NCI-H460 (cell line): ENCODE measurements around the gene PID1. TPM values are rescaled to one million over a fixed set of nuclear protein-coding genes. Genes with fewer than 3 reads are reported as not detected.

Experiments
- DNase-seq: peaks from one replicate; pipeline ENCODE4 v3.0.0-alpha.2; 2016; ENCODE audit warnings: low read depth; ENCODE audit errors: extremely low read depth
- polyA plus RNA-seq: library from polyadenylated mRNA; depleted of rRNA; stranded (reverse); fragments of >200 nt; gene quantifications from 2 replicates; pipeline ENCODE4 v1.2.3, GENCODE V29; 2014; cell fraction: nucleus; rRNA removed
- total RNA-seq: library from RNA; depleted of rRNA; stranded (reverse); fragments of >200 nt; shearing (Covaris generic); gene quantifications from 2 replicates; pipeline ENCODE4 v1.2.3, GENCODE V29; 2014; rRNA removed

Gene PID1, protein sequence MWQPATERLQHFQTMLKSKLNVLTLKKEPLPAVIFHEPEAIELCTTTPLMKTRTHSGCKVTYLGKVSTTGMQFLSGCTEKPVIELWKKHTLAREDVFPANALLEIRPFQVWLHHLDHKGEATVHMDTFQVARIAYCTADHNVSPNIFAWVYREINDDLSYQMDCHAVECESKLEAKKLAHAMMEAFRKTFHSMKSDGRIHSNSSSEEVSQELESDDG
- 23.7 and 24.8 TPM in 2 replicates for total RNA-seq
- 8.7 and 9.9 TPM in 2 replicates for polyA plus RNA-seq

DNA sequence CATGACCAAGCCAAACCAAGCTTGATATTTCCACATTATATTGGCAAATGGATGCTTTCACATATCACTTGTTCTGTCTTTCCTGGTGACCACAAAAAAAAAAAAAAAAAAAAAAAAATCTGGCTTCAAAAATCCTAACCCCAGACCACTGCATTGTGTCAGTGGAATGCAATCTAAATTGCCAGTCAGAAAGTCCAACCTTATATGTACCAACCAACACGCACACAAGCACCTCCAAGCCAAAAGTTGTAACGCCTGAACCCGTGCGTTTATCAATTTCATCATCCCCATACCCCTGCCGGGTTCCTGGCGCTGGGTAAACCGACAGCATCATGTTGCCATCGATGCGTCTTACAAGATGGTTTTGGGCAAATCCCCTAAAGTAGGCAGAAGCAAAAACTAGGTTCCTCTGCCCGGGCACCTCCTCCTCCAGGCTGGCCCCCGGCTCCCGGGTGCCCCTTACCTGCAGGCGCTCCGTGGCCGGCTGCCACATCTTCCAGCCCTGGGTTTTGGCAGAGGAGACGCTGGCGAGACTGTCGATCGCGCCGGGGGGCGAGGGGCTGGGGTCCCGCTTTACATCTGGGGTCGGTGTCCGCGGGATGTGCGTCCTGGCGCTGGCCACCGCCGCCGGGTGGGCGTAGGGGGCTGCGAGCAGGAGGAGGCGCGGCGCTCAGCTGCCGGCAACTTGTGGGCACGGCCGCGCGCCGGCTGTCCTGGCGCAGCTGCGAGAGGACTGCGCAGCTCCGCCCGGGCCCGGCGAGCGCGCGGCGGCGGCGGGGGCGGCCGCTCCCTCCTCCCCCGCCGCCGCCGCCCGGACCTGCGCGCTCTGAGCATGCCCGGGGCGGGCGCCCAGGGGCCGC, at the start of gene PID1:
Gene PID1 (minus strand): TSS at position 737 of the 860 bp plus-strand sequence. CDS start 244 bp downstream, at position 493.
- DNase-seq: peak; percentile 38

DNA sequence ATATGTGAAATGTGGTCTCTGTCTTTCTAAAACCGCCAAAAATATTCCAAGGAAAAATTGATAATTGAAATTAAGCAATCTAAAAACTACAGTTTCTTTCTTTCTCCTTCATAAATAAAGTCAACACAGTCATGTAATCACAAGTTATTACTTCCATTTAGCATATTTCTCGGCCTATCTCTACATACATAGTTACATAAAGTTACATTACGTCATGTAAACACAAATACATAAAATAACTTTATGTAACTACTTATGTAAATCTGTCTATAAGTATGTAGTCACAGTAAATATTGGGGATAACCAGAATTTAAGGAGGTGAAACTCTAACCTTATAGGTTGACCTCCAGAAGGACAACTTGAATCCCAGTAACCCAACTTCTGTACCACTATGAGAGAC, 48.5 kb upstream of the PID1 start:
- DNase-seq: no peak

DNA sequence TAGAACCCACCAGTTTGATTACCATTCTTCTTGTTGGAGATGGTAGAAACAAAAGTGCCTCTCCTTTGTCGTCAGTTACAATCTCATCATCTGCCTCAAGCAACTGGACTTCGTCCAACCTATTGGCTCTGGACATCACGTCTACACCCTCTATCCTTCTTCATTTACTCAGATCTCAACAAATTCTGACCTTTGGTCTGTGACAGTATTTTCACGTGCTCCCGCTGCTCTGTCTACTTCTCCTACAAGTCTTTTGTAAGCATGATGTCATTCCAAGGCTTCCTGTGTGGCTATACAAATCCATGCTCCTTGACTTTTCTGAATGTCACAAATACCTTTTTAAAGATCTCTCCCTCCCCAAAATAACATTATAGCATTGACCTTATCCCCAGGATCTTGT, 43.0 kb upstream of the PID1 start:
- no peak for DNase-seq

DNA sequence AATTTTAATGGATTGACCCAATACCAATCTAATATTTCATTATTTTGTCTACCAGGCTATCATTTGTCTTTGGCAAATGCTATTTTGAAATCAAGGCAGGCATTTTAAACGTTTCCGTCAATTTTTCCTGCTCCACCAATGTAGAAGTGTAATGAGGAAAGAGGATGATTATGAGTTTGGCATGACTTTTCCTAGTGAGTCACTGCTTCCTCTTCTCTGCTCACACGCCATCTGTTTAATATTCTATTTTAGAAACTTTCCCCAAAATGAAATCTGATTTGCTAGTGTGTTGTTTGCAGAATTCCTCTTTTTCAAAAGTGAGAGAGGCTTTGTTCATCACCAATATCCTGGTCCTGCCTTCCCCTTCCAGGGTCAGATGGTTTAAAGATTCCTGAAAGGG, 42.5 kb upstream of the PID1 start:
- DNase-seq: no peak

DNA sequence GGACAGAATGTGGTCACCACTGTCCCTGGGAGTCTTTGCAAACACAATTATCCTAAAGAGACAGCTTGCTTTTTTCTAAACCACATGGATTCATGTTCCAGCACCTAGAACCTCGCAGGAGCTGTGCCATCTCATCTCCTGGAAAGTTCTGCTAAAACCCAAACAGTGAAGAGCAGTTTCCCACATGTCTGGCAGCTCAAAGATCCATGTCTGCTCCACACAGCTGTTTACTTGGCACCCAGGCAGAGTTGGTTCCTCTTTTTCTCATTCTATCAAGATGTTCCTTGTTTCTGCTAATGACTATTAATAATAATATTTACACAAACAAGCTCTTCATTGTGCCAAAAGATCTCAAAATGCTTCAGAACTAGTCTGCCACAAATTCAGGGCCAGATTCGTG, 30.1 kb upstream of the PID1 start:
- DNase-seq: no peak

DNA sequence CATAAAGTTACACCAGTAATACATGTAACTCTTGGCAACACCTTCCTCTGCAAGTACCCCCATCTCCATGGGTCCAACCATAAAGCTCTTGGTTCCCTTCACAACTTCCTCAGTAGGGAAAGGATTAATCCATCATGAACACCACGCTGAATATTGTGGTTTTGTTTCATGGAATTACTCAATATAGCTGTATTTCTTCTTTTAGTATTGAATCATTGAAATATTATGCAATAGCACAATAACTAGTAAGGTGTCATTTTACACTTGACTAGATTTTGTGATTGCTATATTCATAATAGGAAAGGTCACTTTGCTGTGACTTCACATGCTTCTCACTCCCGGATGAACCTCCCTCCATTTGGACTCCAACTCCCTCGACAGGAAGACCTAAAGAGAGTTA, 29.7 kb upstream of the PID1 start:
- DNase-seq: no peak

DNA sequence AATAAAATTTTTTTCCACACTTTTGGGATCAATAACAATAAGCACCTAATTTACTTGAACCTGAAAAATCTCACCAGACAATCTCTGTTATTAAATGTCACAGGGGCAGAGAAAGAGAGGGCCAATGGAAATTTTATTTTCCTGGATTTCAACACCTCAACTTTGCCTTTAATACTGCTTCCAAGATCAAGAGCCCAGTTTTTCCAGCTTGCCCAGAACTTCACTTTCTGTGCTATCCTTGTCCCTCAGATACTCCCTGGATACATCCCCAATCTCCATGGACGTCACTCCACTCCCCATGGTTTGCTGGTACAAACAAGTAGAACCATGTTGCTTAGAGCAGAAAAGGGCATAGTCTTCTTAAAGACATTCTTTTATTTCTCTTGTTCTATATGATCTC, 29.3 kb upstream of the PID1 start:
- no peak for DNase-seq

DNA sequence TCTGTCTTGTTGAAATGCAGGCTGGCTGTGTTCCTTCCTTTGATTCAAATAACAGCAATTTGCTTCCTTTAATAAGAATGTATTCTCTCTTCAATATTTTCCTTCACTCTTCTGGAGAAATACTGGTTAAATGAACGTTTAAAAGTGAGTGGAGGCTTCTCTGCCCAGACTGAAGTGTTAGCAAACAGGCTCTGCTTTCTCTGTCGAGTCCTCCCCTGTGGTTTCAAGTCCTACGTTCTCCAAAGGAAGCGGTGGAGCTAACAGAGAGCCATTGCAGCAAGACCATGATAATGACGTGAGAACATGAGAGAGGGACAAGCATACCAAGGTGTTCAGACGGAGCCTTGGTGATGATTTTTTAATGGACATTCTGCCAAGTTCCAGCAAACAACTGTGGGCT, 26.2 kb upstream of the PID1 start:
- DNase-seq: no peak

DNA sequence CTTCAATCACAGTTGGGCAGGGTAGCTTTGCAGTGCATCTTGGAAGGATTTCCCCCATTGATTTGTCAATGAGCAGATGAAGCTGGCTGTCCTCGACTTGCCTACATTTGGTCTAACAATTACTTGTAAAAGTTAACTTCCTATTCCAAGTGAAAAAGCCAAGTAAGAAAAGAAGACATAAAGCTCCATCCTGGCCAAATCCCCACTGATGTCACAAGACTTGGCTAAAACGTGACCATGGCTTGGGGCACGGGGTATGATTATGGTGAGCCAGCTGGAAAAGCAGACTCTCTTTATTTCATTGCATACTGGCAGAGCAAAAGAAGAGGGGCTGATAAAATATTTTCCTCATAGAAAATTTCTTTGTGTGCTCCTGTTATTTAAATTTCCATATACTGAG, 25.4 kb upstream of the PID1 start:
- DNase-seq: no peak

DNA sequence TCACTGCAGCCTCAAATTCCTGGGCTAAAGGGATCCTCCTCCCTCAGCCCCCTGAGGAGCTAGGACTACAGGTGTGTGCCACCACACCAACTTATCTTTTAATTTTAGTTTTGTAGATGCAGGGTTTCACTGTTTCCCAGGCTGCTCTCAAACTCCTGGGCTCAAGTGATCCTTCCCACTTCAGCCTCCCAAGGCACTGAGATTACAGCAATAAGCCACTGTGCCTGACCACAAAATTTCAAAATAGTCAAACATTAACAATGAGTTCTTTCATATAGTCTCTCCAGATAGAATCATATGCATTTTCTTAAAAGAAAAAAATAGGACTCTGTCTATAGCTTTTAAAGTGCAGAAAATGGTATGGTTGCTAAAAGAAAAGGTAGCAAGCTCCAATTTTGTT, 24.9 kb upstream of the PID1 start:
- DNase-seq: no peak

DNA sequence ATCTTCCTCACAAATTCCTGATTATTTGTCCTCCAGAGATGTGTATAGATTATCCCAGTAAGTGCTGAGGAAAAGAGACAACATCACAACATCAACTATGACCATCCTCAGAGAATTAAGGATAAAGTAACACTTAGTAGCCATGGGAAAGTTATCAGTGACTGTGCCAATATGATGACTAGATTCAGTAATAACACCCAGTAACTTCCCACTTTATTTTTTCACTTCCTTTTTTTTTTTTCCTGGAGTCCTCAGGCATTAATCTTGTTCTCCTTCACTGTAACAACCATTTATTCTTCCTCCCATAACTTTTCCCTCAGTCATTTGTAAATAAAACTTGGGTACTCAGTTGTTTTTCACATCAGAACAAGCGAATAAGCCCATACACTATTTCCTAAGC, 16.7 kb upstream of the PID1 start:
- no peak for DNase-seq

DNA sequence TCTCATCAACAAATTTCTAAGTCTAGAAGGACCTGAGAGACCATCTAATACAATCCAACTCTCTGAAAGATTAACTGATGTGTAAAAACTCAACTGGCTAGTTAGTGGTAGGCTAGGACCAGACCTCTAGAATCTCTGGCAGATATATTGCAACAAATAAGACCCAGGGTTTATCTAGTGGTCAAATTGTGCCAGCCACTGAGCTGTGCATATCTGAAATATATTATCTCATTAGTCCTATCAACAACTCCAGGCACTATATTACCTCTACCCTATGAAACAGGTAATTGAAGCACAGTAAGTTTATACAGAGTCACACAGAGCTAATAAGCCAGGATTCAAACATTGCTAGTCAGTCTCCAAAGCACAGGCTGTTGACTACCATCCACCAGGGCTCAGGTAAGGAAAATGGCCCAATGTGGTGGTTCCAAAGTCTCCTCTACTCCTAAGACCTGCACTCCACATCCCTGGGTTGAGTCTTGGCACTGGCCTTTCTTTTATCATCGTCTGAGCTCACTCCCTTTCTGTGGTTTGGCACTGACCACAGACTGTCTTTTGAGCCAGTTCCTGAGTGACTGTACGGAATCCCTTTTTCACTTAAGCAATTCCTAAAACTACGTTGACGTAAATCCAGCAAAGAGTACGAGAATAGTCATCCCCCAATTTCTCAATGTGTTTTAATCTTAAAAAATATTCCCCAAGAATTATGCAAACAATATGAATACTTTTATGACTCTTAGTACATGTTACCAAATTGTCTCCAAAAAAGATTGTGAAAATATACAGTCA, 11.9 kb upstream of the PID1 start:
- DNase-seq: no peak

DNA sequence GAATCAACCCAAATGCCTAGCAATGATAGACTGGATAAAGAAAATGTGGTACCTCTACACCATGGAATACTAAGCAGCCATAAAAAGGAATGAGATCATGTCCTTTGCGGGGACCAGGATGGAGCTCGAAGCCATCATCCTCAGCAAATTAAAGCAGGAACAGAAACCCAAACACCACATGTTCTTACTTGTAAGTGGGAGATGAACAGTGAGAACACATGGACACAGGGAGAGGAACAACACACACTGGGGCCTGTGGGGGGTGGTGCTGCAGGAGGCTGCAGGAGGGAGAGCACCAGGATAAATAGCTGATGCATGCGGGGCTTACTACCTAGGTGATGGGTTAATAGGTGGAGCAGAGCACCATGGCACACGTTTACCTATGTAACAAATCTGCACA, 8.4 kb upstream of the PID1 start:
- no peak for DNase-seq

DNA sequence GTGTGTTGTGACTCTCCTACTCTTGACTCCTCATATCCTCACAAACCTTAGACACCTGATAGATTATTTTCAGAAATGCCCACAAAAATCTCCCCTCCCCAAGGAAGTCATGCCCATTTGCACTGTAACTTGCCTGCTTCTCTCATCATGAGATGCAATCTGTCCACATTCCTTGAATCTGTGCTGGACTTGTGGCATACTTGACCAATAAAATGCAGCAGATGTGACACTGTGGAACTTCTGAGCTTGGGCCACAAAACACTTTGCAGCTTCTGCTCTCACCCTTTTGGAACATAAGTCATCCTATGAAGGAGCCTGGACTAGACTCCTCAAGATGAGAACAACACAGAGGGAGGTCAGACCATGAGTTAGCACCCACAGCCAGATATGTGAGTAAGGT, 4.4 kb upstream of the PID1 start:
- no peak for DNase-seq

DNA sequence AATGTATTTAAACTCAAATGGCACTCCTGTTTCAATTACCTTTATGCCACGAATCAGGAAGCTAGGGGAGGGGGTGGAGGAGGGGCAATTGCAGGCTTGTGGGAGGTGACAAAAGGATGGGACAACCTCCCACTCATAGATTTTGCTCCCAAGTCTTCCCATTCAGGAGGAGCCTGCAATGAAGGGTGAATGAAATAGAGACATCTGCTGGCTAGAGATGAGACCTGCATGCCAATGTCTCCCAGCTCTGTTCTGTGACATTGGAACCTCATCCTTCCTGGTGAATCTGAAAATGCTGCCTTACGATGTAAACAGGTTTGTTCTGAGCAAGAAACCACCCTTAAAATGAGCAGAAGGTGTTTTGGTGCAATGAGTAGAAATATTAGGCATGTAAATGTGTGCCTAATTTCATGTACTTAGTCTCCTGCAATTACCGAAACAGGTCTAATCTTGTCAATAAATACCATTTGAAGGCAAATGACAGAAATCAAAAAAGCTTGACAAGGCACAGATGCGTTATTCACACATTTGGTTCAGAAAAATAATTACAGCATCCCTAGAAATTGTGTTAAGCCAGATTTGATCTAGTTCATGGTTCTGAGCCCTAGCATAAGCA, 2.7 kb upstream of the PID1 start:
- DNase-seq: peak; percentile 90

DNA sequence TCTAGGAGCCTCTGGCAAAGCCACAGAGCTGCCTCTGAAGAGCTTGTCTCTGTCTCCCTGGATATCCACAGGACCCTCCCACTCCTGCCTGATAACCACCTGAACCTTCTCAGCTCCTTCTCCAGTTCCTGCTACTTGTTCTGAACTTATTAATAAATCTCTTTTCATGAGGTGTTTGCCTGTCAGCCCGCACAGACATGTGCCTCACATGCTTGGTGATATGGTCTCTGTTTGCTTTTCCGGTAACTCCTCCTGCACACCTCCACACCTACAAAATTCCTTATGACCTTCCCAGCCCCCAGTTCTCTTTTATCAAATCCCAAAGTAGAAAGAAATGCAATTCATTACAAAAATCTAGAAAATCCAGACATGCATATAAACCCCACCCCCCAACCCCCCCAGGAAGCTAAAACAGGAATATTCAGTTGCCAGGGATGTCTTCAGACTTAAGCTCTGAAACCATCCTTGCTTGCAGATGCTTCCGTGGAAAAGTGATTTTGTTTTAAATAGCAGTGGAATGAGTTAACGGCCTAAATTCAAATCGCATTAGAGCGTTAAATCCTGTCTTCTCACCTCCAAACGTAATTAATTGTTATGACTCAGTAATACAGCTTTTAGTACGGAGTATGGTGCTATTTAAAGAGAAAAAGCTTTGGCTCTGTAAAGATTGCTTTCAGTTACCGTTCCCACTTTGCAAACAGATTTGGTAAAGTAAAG, 2.1 kb upstream of the PID1 start:
- DNase-seq: no peak

DNA sequence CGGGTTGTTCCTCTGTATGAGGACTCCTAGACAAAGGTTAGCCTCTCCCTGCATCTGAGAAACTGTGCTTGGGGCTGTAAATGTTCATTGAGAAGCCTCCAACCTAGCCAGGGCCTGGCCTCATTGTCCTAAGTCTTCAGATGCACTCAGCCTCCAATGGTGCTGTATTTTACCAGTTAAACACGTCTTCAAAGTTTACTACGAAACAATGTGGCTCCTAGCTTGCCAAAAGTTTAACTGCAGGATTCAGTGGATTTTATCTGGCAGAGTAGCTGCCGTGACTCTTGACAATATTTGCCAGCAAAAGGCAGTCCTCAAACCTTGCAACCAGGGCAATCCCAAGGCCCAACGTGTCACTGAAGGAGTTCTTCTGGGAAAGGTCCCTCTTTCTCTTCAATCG, 1.1 kb downstream of the PID1 start:
- DNase-seq: no peak

DNA sequence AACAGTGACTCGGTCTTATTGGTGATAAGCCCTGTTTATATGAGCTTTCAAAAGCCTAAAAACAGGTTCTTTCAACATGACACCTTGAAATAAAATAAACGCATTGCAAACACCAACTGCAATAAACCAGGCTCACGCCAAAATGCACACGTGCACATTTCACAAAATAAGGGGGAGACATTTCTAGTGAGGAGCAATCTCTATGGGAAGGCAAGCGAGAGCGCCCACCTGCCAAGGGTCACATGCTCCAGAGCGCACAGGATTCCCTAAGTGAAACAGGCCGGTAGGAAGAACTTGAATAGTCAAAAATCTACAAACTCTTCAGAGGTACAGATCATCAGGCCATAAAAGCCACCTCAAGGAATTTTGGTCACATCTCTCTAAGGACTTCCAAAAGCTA, 1.9 kb downstream of the PID1 start:
- DNase-seq: no peak

DNA sequence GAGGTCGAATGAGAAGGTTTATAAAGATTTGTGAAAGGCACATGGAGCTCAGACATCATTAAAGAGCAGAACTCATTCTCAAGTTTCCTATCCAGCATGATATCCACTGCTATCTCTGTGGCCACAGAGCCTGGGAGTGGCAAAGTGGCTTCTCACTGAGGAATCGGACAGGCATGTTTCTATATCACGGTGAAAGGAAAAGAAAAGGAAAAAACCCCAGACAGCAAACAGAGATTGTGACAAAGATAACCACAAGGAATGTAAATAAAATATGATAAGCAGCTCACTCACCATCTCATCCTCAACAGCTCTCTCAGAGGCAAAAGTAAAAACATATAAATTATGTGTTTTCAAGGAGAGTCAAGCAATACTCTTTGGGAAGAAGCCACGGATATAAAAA, 2.5 kb downstream of the PID1 start:
- no peak for DNase-seq

DNA sequence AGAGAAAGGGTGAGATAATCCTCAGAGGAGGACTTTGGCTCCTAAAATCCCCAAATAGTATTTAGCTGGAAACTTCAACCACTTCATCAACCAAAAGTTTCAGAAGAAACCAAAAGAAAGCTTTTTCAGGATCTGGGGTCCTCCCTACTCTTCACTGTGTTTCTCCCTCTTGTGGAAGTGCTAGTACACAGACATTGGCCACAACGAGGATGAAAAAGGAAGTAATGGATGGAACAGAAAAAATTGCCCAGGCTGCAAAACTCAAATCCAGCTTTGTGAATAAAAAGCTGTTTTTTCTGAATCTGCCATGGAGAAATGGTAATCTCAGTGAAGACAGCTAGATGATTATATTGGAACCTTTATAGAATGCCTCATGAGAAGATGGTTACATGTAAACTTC, 4.0 kb downstream of the PID1 start:
- no peak for DNase-seq
